Suprapubic skin (tissue), 4 donors: ENCODE measurements around the gene DNAJC4. TPM values are rescaled to one million over a fixed set of nuclear protein-coding genes. Genes with fewer than 3 reads are reported as not detected.

Experiments
- DNase-seq, 2 donors: peaks; one replicate each; pipeline ENCODE4 v3.0.0-alpha.2; 2019; ENCODE audit warnings: low spot score in 2 of 2
- H3K27ac ChIP-seq: fragments of 200-600 bp; sonication (generic); one replicate; pipeline ENCODE4 v1.5.1; 2019
- H3K27me3 ChIP-seq: fragments of 200-600 bp; sonication (generic); one replicate; pipeline ENCODE4 v1.5.1; 2019
- H3K36me3 ChIP-seq: fragments of 200-600 bp; sonication (generic); one replicate; pipeline ENCODE4 v1.5.1; 2019
- H3K4me1 ChIP-seq: fragments of 200-600 bp; sonication (generic); one replicate; pipeline ENCODE4 v1.5.1; 2019
- H3K4me3 ChIP-seq: fragments of 200-600 bp; sonication (generic); one replicate; pipeline ENCODE4 v1.5.1; 2019; ENCODE audit warnings: mild to moderate bottlenecking
- H3K9me3 ChIP-seq: fragments of 200-600 bp; sonication (generic); one replicate; pipeline ENCODE4 v1.5.1; 2019
- EP300 ChIP-seq: sonication (generic); formaldehyde crosslinking; IDR thresholded peaks from one replicate; pipeline ENCODE4 v1.6.1; 2017; ENCODE audit warnings: antibody characterized with exemption
- POLR2A ChIP-seq, 2 donors: fragments of 450-650 bp; IDR thresholded peaks; one replicate each; pipeline ENCODE4 v1.6.1; 2017; ENCODE audit warnings: antibody characterized with exemption in 2 of 2, mild to moderate bottlenecking in 2 of 2, moderate library complexity in 2 of 2
- POLR2AphosphoS5 ChIP-seq, 3 donors: sonication (generic); formaldehyde crosslinking; IDR thresholded peaks; one replicate each; pipeline ENCODE4 v1.6.1; 2017; ENCODE audit warnings: antibody characterized with exemption in 3 of 3
- WGBS: methylation state at CpG from one replicate; pipeline ENCODE4 v1.1.5; 2018; 5-methylcytosine and 5-hydroxymethylcytosine counted together
- total RNA-seq, 4 donors: library from RNA; depleted of rRNA; stranded (reverse); fragments of >200 nt; gene quantifications; one replicate each; pipeline ENCODE4 v1.1.0, GENCODE V29; 2016
- TF ChIP-seq, protein P1 (sequence below), 2 donors: fragments of 200-600 bp in 1 of 2; fragments of 450-650 bp in 1 of 2; sonication (generic) in 1 of 2; IDR thresholded peaks; one replicate each; pipeline ENCODE4 v1.5.1; 2016 to 2019; ENCODE audit warnings: antibody characterized with exemption in 2 of 2, mild to moderate bottlenecking in 1 of 2, moderate library complexity in 1 of 2

DNAJC4 gene
- total RNA-seq, 4 donors from 2014 or later = 26.9 to 55.1 (median 37.3) TPM

DNA sequence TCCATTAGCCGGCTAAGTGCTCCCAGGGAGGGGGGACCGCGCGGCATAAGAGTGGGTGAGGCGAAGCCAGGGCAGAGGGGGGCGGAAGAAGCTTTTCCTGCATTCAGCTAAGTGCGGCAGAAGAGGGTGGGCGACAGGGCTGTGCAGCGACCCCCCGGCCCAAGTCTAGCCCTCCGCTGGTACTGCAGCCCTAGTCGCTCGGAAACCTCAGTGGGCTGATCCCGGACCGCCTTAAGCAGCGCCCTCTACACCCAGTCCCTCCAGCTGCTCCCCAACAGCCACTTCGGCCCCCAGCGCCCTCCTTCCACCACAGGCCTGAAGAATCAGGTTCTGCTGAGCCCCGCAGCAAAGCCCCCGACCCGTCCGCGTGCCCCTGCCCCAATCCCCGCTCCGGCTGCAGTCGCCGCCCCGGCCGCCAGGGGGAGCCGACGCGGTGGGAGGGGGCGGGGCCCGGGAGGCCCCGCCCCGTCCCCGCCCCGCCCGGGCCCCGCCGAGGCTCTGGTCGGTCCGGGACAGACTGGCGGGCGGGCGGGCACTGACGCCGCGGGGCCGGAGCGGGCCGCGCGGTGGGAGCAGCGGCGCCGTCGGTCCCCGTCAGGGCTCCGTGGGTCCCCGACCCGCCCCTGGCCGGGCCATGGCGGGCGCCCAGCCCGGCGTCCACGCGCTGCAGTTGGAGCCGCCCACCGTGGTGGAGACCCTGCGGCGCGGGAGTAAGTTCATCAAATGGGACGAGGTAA, 20.8 kb downstream of the DNAJC4 start, which contains the start of gene PLCB3:
TSS of gene PLCB3 (plus strand) at position 515 of the 737 bp plus-strand sequence. CDS start at position 635, 120 bp downstream.
- Histone ChIP-seq H3K9me3 (no peaks in the 10 kb centered on the region), H3K4me1 (peaks cover 43% of the 10 kb centered on the region), H3K36me3 (peaks cover 19% of the 10 kb centered on the region), H3K4me3 (peak within 1 kb of the TSS; percentile 85), H3K27ac (peak within 1 kb of the TSS; percentile 16), H3K27me3 (no peaks in the 10 kb centered on the region)
- WGBS = 2% methylated on average over 17 of the region's 75 CpGs
- DNase-seq = no peak
- TF ChIP-seq EP300 (no peak), POLR2A (IDR thresholded peaks at IDR 0.05) (no peak)
- TF ChIP-seq, protein P1, sequence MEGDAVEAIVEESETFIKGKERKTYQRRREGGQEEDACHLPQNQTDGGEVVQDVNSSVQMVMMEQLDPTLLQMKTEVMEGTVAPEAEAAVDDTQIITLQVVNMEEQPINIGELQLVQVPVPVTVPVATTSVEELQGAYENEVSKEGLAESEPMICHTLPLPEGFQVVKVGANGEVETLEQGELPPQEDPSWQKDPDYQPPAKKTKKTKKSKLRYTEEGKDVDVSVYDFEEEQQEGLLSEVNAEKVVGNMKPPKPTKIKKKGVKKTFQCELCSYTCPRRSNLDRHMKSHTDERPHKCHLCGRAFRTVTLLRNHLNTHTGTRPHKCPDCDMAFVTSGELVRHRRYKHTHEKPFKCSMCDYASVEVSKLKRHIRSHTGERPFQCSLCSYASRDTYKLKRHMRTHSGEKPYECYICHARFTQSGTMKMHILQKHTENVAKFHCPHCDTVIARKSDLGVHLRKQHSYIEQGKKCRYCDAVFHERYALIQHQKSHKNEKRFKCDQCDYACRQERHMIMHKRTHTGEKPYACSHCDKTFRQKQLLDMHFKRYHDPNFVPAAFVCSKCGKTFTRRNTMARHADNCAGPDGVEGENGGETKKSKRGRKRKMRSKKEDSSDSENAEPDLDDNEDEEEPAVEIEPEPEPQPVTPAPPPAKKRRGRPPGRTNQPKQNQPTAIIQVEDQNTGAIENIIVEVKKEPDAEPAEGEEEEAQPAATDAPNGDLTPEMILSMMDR (IDR thresholded peaks at IDR 0.05) = peak; percentile 55 to 95

DNA sequence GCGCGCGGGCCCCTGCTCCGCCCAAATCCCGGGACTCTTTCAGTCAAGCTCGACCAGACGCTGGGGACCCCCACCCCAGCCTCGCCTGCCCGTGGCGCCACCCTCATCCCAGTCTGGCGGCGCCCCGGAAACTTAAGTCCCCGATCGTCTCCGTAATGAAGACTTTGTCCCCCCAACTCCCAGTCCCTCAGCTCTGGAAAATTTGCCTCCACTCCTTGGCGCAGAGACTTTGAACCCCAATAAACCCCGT, 21.3 kb downstream of the DNAJC4 start:
- WGBS = 0% methylated on average over 11 of the region's 18 CpGs
- Histone ChIP-seq H3K4me3 (peak overlapping the region; percentile 85), H3K4me1 (peaks cover 43% of the 10 kb centered on the region), H3K9me3 (no peaks in the 10 kb centered on the region), H3K27ac (peak overlapping the region; percentile 16), H3K36me3 (peaks cover 24% of the 10 kb centered on the region), H3K27me3 (no peaks in the 10 kb centered on the region)
- no peak for TF ChIP-seq EP300
- TF ChIP-seq, protein P1 (IDR thresholded peaks at IDR 0.05) = no peak
- TF ChIP-seq POLR2AphosphoS5 (IDR thresholded peaks at IDR 0.05) = no peak
- TF ChIP-seq POLR2A (IDR thresholded peaks at IDR 0.05) = no peak
- no peak for DNase-seq

DNA sequence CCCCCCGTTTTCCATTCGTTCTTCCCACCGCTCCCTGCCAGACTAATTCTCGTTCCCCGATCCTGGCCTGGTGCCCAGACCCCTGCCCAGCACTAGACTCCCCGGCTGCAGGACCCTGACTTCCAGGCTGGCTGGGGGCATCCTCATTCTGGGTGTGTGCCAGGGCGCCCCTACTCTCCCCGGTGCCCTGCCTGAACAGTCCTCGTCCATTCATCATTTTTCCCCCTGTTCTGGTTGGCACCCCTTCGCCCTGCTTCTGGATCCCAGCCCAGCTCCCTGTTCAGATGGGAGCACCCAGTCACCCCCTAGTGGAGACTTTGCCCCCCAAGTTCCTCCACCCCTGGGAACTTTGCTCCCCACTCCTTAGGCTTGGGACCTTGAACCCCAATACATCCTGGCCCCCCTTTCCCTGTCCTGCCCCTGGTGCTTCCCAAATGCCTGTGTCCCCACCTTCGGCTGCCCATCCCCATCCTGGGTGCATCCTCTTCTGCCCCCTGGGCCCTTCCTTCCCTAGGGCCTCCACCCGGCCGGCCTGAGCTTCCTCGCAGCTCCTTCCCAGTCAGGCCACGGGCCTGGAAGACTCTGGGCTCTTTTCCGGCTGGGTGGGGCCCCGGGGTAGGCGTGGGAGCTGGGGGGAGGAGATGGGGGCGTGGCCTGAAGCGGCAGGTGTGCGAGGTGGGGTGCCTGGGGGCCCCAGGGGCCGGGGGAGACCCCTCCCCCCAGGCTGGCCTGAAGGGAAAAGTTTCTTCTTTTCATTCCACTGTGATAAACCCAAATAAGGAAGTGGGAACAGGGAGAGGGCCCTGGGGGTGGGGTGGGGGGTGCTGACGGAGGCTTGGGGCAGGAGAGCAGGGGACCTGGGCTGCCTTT, 21.9 kb downstream of the DNAJC4 start:
- Histone ChIP-seq H3K36me3 (peaks cover 30% of the 10 kb centered on the region), H3K9me3 (no peaks in the 10 kb centered on the region), H3K27me3 (no peaks in the 10 kb centered on the region), H3K27ac (no peak overlapping the region), H3K4me3 (peak overlapping the region; percentile 85), H3K4me1 (peaks cover 39% of the 10 kb centered on the region)
- TF ChIP-seq POLR2AphosphoS5 (IDR thresholded peaks at IDR 0.05) (no peak), EP300 (no peak), POLR2A (IDR thresholded peaks at IDR 0.05) (no peak)
- TF ChIP-seq, protein P1 (IDR thresholded peaks at IDR 0.05) = no peak
- no peak for DNase-seq
- WGBS = under 1% methylated on average over 22 of the region's 23 CpGs

DNA sequence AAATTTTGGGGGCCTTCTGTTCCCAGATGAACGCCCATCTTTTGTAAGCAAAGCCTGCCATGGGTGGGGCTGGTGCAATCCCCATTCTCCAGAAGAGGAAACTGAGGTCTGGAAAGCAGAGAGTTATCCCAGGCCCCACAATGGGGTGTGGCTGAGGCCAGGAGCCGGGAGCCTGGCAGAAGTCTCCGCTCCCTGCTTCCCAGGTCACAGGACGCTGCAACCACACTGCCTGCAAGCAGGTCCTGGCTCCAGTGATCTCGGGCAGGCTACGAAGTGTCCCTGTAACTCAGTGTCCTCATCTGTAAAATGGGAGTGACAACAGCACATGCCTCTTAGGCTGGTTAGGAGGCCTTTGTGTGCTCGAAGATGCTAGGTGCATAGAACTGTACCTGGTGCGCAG, 22.7 kb downstream of the DNAJC4 start:
- no peaks in the 10 kb centered on the region for H3K27me3 ChIP-seq
- no peaks in the 10 kb centered on the region for H3K9me3 ChIP-seq
- peaks cover 33% of the 10 kb centered on the region for H3K4me1 ChIP-seq
- TF ChIP-seq, protein P1 (IDR thresholded peaks at IDR 0.05) = no peak
- TF ChIP-seq POLR2AphosphoS5 (IDR thresholded peaks at IDR 0.05) (no peak), EP300 (no peak), POLR2A (IDR thresholded peaks at IDR 0.05) (no peak)
- peaks cover 37% of the 10 kb centered on the region for H3K36me3 ChIP-seq
- 100% methylated on average over 2 of the region's 8 CpGs for WGBS
- H3K4me3 ChIP-seq = peak overlapping the region; percentile 85
- no peak overlapping the region for H3K27ac ChIP-seq
- DNase-seq = no peak

DNA sequence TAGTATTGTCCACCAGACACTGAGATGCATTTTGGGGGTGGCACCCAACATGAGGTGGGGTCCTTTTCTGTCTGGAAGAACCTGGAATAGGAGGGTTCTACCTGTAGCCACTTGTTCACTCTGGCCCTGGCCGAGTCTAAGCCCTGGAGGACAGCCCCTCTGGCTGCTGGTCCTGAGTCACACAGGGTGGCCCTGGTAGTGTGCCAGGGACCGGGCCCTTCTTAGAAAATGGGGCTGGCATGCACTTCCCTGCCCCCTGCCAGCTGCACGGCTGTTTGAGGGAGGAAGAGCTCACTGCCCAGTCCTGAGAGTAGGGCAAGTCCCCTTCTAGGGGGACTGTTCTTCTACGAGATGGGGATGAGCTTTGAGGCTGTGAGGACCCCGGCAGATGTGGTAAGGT, 23.1 kb downstream of the DNAJC4 start:
- Histone ChIP-seq H3K27me3 (no peaks in the 10 kb centered on the region), H3K4me3 (no peak overlapping the region), H3K27ac (no peak overlapping the region), H3K4me1 (peaks cover 33% of the 10 kb centered on the region), H3K9me3 (no peaks in the 10 kb centered on the region), H3K36me3 (peaks cover 41% of the 10 kb centered on the region)
- TF ChIP-seq POLR2AphosphoS5 (IDR thresholded peaks at IDR 0.05) = no peak
- TF ChIP-seq, protein P1 (IDR thresholded peaks at IDR 0.05) = no peak
- no peak for TF ChIP-seq EP300
- no peak for TF ChIP-seq POLR2A (IDR thresholded peaks at IDR 0.05)
- WGBS = 52% methylated on average over 2 of the region's 5 CpGs
- no peak for DNase-seq
